GDM1 (cell line): ENCODE data around the gene AGBL1.

Source experiments
- DNase-seq: peaks from one replicate; lab custom pipeline; 2025; lab: John Stamatoyannopoulos, UW

The AGBL1 gene

DNA sequence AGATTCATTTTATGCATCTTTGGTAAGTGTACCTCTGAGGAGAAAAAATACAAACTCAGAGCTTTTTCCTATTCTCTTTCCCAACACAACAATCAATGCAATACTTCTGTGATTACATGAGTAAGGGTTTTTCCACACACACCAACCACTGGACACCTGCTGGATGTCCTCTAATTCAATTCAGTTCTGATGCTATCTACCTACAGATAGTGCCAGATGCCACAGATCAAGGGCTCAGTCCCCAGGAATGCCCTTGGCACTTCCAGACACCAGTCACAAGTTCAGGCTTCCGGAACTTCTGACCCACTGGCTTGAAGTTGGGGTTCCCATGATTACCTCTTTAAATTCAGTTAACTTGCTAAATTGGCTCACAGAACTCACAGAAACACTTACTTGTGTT, 511.5 kb downstream of the AGBL1 start:
- no peak for DNase-seq

DNA sequence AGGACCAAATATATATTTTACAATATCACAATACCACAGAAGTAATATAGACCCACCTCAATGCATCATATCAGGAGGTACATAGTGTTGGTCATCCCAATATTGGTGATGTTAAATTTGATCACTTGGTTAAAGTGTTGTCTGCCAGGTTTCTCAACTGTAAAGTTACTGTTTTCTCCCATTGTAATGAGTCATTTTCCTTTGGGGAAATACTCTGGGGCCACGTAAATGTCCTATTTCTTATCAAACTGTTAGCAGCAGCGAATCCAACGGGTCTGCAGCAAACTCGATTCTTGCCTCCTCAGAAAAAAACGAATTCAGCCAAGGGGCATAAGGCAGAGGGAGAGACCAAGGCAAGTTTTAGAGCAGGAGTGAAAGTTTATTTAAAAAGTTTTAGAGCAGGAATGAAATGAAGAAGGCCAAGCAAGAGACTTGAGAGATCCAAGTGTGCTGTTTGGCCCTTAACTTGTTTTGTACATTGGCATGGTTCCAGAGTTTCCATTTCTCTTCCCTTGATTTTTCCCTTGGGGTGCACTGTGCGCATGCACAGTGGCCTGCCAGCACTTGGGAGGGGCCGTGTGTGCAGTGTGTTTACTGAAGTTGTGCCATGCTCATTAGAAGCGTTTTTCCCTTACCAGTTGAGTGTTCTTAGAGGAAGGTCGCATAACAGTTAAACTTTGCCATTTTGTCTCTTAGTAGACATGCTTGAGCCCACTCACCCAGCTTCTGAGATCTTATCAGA, 512.5 kb downstream of the AGBL1 start:
- DNase-seq, result no peak

DNA sequence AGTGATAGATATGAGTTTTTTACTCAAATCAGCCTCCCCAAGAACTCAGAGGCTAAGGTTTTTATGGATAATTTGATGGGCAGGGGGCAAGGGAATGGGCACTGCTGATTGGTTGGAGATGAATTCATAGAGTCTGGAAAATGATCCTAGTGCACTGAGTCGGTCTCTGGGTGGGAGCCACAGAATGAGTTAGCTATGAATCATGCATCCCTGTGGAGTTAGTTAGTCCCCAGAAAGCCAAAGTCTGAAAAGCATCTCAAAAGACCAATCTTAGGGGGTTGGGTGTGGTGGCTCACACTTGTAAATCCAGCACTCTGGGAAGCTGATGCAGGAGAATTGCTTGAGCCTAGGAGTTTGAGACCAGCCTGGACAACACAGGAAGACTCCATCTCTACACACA, 516.1 kb downstream of the AGBL1 start:
- no peak for DNase-seq

DNA sequence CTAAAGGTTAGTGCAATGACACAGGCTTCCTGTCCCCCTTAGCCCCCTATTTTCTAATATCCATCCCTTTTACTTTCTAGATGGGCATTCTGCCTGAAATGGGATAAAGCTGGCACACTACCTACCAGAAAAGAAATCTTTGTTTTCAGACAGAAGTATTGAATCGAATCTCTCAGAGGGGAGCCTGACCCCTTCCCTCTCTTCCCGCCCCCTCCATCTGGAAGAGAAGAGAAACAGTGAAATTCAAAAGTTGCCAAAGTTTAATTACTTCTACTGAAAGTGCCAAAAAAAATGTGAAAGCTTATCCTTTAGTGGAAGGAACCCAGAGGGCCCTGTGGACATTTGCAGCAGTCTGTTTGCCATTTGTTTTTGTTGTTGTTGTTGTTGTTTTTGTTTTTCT, 523.8 kb downstream of the AGBL1 start:
- no peak for DNase-seq

DNA sequence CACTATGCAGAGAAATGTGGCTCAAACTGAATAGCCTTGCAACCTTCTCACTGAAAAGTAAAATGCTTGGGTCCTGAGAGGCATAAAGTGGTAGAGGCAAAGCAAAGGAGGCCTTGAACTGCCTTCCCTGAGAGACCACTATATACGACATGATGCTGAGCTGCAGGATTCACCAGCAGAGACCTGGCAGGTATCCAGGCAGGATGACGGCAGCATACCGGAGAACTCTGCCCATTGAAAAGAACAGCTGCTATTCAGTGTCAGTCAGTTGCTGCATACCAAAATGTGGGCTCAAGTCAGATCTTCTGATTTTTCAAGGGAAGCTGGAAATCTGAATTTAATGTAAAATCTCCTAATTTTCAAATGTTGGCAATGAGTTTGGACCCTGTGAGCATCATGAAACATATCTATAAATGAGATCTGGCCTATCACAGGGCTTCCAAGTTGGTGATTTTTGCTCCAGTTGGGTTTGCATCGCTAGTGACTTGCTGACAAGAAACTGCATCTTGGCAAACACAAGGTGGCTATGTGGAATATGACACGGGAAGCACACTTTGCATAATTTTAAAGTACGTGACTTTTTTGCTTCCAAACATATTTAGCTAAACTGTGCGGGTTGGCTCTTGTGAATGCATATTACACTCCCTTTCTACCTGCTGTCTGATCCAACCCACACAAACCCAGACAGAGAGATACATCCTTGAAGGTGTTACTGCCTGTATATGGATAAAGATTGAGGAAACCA, 529.0 kb downstream of the AGBL1 start:
- no peak for DNase-seq

DNA sequence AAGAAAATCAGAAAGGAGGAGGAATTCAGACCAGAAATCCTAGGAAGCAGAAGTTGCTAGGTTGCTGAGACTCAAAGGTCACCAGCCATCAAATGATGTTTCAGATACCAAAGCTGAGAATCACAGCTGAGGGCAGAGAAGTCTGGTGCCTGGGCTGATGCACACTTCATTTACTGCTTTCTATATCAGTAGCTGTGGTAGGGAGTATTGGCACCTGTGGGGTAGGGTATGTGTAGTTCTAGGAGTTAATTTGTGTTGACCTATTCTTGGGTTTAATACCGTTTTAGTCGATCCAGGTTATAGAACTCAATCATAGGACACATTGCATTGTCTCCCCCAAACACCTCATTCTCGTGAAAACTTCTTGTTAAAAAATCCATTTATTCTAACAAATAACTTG, 529.6 kb downstream of the AGBL1 start:
- DNase-seq, result no peak

DNA sequence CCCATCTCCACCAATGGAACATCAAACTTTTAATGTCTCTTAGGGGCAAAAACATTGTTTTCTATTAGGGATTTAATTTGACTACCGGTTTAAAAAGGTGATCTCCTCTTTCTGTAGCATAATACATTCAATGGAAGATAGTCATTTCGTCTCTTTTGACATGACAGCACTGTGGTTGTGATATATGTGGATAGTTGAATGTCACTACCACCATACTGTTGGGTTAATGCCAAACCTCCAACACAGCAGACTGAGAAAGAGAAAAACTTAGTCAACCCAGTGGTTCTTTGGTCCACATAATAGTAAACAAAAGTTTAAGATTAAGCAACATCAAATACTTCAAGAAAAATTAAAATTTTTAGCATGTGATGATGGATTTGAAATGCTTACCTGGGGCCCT, 530.4 kb downstream of the AGBL1 start:
- DNase-seq, result no peak

DNA sequence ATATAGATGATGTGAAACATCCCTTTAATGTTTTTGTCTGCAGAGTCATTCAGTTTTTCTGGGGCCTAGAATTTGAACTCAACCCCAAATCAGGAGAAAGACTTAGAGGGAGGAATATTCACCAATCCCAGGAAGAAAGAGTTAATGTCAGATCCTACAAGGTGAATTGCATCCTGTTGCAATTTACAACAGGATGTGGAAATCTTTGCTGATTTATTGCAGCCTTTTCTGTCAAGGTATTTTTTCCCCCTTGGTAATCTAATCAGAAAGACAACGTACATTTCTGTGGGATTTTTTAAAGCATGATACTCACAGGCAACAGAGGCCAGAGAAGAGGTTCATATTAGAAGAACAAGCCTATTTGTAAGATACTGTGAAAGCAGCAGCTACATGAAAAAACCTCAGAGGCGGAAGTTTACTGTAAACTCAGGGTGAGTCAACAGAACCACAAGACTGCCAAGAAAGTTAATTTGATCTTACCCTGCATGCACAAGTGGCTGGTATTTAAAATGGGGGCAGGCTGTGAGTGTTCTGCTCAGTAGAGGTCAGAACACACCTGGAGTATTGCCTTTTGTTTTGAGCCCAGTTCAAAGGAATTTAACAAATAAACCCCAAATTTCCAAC, 531.9 kb downstream of the AGBL1 start:
- DNase-seq, result no peak

DNA sequence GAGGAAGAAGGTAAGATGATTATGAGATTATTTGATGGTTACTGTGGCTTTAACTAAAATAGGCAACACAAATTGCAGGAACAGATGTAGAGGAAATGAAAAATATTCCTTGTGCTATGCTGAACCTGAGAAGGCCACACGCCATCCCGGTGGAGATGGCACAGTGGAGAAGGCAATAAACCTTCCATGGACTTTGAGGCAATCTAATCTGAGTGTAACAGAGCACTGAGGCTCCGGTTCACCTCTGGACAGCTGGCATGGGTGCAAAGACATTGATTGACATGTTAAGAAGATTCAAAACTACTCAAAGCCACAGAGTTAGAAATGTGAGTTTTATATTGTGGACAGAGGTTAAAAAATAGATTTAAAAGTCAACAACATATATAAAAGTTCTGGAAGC, 535.7 kb downstream of the AGBL1 start:
- DNase-seq, result no peak

DNA sequence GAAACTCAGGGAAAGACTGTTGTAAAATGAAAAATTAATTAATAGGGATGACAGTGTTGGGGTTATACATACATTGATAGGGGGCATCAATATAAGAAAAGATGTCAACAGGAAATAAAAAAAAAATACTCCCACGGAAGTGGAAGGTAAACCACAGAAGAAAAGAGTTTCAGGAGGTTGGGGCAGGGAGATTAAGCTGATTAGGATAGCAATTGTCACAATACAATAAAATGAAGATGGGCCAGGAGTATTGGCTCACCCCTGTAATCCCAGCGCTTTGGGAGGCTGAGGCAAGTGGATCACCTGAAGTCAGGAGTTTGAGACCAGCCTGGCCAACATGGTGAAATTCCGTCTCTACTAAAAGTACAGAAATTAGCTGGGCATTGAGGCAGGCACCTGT, 536.1 kb downstream of the AGBL1 start:
- no peak for DNase-seq

DNA sequence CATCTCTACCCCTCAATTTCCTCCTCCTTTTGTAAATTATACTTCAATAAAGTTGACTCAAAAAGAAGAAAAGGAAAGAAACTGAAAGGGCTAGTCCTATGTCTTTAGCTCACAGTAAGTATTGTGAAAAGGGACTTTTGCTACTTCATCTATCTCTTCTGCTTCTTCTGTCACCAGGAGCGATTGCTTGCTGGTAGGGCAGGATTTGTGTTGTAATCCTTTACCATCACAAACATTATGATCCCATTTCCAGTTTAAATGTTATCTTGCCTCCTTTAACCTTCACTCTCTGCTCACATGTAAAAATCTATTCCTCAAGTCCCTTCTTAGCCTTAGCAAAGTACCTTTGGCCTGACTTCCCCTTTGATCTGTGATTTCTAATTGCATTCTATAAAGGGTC, 537.1 kb downstream of the AGBL1 start:
- no peak for DNase-seq

DNA sequence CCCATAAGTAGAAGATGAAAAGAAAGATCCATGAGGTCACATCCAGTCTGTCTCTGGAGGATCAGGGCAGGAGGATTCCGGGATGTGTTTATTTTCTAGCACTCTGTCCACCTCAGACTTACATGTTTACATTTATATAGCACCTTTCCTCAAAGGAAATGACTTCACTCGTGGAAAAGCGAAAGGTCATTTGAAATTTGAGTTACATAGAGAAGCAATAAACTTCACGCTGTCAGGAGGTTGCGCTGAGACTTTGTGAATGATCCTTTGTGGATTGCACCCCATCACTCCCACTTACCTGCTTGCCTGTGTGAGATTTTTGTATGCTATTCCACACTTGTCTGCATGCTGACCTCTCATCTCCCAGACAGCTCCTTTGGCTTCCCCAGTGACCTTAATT, 540.5 kb downstream of the AGBL1 start:
- no peak for DNase-seq

DNA sequence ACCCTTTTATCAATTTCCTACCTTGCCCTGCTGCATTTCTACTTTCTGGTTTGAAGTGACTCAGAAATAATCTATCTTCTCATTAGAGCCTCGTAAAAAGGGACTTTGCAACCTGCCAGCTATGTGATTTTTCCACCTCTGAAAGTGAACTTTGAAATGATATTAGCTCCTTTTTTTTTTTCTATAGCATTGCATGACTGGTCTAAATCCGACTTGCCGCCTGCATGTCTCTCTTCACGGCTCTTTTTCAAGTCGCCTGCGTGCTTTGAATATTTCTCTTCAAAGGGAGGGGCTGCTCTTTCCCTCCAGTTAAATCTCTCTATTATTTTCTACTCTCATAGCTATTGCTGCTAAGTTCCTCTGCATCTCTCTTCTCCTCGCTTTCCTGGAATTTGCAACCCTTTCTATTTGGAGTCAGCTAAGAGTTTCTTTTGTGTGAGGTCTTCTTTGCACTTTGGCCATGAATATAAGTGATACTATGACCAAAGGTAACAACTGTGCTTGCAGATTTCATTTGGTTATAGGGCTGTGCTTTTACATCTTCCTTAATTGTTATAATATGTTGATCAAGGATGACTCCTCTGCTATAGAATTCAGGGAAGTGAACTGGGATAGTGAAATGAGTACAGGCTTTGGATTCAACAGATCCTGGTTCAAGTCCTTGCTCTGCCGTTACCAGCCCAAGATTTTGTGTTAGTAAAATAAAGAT, 541.1 kb downstream of the AGBL1 start:
- no peak for DNase-seq

DNA sequence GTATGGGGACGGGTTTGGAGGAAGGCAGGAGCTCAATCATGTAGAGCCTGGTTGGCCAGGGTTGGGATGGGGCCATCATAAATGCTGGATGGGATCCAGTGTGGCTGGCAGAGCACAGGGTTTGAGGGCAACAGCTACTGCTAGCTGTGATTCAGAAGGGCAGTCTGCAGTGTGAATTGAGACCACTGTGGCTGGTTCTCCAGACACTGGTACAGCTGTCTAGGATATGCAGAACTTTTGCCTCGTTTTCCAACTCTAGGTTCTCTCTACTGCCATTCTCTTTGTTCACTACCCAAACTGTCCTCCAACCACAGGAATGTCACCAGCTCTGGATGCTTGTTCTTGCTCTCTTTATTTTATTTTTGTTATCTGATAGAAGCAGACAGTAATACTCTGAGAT, 543.6 kb downstream of the AGBL1 start:
- no peak for DNase-seq

DNA sequence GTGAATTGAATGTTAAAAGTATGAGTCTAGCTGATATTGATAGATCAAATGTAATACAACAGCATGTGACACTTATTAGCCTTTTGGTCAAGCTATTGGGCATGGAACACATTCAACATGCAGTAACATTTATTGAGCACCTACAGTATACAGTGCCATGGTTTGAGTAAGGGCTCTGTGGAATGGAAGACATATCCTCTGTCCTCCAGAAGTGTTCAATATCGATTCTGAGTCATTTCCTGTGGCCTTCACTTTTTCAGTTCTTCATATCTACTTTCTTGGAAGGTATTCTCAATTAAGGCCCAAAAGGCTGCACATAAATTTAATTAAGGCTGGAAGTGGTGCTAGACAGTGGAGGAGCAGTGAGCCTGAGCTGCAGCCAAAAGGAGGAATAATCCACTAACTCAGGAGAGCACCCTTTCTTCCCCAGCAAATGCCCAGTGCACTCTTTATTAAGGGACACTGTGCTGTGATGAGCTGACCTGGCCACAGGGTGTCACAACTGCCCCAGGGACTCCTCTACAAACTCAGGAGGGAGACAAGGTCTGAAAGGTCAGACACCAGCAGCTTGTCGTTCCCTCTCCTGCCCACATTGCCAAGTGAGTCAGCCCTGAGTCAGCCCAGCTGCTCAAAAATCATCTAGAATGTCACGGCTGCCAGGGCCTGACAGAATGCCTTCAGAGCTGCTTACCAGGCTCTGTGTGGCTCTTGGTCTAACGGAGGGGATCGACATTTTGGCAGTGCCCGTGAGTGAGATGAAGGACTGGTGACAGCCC, 544.8 kb downstream of the AGBL1 start:
- no peak for DNase-seq

DNA sequence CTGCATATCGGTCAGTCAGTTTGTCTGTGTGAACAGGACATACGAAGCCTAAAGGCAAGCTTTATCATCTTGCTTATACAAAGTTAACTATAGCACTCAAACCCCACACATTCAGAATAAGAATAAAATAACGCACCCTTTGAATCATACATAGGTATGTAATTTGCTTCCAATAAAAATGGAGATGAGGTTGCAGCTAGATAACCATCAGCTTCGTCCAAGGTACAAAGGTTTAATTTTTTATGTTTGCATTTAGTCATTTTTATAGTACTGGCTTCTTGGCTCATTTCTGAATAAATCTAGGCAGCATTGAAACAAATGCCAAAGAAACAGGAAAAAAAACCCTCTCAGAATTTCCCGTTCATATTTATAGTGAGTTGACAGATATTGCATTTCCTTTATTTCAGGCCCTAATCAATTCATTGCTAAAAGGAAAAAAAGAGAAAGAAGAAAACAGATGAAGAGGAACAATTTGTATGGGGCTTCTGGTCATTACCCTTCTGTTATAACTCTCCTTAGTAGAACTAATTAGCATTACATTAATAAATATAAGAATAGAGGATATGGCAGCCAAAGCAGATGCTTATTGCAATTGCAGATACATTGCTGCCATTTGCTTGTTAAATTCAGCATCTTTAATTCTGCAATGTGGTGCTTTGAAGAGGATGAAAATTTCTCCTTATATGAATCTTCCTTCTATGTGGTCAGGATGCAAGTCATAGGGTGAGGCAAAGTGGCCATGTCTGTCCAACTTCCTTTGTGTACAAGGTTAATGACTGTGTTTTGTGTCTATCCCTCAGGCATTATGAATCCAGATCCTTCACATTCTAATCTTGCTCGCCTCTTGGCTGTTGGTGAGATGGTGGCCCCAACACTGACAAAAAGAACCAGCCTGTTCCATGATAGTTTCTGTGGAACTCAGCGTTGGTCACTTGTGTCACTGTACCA, 550.0 kb downstream of the AGBL1 start:
- no peak for DNase-seq

DNA sequence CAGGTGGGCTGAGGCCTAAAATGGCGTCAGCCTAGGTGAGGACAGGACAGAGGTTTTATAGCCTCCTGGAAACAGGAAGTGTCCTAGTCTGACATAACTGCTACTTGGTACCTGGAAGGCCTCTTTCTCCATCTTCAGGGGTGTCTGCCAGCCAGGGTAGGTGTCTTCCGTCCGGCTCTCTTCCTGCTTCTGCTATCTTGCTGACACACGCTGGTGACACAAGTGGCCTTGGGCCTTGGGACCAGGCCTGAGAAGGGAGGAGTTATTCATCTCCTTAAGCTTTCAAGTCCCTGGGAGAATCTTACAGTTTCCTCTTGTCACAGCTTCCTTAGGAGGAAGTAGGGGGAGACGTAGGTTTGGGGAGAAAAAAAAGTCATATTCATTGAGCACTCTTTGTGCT, 551.3 kb downstream of the AGBL1 start:
- DNase-seq, result no peak

DNA sequence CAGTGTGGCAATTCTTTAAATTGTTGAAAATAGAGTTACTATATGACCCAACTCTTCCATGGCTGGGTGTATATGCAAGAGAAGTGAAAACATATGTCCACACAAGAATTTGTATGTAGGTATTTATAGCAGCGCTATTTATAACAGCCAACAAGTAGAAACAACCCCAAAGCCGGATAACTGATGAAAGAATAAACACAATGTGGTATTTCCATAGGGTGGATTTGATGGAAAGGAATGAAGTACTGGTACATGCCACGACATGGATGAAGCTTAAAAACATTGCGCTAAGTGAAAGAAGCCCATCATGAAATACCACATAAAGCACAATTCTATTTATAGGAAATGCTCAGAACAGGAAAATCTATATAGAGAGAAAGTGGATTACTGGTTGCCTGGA, 554.5 kb downstream of the AGBL1 start:
- DNase-seq, result no peak

DNA sequence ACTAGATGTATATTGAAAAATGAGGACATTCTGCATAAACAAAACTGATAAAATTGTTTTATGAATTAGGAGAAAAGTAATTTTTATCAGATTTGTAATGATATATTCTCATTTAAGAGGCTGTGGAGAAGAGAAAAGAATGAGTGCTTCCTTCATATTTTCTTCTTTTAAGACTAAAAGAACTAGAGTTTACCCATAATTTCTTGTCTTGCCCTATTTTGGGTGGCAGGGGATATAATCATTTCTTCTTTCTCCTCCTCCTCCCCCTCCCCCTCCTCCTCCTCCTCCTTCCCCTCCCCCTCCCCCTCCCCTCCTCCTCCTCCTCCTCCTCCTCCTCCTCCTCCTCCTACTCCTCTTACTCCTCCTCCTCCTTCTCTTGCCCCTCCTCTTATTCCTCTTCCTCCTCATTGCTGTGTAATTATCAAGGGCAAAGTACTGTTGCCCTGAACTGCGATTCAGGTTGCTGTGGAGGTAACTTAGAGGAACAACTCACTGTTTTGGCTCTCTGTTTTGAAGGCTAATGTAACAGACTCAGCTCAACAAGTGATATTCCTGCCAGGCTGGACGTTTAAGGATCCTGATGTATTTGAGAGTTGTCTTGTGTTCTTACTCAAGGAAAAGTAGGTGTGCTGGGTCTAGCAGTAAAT, 555.4 kb downstream of the AGBL1 start:
- DNase-seq, result no peak

DNA sequence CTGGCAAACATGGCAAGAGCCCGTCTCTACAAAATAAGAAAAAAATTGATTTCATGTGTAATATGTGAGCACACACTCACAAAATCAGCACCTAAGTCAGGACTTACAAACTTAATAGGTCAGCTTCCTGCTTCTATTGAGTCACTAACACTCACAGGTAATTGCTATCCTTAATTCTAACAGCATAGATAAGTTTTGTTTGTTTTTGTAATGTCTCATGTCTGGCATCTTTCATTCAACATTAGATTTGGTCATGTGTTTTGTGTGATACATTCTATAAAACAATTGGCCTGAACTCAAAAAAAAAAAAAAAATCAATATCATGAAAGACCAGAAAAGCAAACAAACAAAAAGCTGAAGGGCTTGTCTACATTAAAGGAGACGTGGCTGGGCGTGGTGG, 564.7 kb downstream of the AGBL1 start:
- DNase-seq, result no peak
